HG03280 (cell line): ENCODE data around the gene CTNNA3.

Experiments
- ATAC-seq: cut with Tn5 transposase; IDR thresholded peaks from one replicate; pipeline ENCODE4 v1.9.1; 2021; ENCODE audit warnings: mild to moderate bottlenecking, moderate library complexity; ENCODE audit not compliant: unreplicated experiment

The CTNNA3 gene

GRCh38 chr10:66204838-66205237 lies 1491.2 kb downstream of the CTNNA3 start:
- no peak for ATAC-seq

DNA sequence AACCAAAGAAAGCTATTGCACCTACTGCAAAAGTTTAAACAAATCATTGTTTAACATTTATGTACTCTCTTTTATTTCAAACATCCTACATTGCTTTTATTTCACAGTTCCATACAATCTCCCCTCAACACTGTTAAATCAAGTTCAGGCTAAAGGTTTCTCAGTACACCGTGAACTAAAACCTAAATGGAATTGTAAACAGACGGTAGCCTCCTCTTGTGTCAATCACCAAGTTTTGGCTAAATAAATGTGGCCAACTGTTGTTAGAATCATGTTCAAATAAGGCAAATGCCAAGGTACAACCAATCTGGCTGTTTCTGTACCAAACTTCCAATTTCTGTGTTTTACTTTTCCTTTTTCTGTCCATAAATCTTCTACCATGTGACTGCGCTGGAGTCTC lies 1493.9 kb downstream of the CTNNA3 start:
- no peak for ATAC-seq

GRCh38 chr10:66192162-66192831 lies 1503.7 kb downstream of the CTNNA3 start:
- ATAC-seq: no peak

DNA sequence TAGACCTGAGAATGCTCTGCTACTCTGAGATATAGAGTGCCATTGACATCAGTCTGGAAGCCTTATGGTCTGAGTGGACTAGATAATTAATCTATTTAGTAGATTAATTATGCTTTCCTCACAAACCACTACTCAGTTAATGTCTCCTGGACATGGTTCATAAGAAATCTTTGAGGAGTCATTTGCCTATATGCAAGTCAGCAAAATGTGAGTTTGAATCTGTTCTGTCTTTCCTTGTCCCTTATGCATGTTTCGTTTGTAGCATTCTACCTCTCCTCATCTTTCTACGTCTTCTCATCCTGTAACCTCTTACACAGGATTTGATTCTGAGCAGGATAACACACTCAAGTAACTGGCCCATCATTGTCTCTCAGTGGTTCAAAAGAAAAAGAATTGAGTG lies 1505.6 kb downstream of the CTNNA3 start:
- ATAC-seq: no peak

DNA sequence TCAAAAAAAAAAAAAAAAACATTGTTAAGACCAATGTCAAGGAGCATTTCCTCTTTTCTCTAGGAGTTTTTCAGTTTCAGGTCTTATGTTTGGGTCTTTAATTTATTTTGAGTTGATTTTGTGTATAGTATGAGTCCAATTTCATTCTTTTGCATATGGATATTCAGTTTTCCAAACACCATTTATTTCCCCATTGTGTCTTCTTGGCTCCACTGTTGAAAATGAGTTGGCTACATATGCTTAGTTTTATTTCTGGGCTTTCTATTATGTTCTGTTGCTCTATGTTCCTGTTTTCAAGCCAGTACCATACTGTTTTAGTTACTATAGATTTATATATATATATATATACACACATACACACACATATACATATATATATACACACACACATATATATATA lies 1506.7 kb downstream of the CTNNA3 start:
- no peak for ATAC-seq

GRCh38 chr10:66187053-66187733 lies 1508.8 kb downstream of the CTNNA3 start:
- no peak for ATAC-seq

- no peak for ATAC-seq
These were observed 1513.0 kb downstream of the CTNNA3 start for GRCh38 chr10:66183028-66183427.

DNA sequence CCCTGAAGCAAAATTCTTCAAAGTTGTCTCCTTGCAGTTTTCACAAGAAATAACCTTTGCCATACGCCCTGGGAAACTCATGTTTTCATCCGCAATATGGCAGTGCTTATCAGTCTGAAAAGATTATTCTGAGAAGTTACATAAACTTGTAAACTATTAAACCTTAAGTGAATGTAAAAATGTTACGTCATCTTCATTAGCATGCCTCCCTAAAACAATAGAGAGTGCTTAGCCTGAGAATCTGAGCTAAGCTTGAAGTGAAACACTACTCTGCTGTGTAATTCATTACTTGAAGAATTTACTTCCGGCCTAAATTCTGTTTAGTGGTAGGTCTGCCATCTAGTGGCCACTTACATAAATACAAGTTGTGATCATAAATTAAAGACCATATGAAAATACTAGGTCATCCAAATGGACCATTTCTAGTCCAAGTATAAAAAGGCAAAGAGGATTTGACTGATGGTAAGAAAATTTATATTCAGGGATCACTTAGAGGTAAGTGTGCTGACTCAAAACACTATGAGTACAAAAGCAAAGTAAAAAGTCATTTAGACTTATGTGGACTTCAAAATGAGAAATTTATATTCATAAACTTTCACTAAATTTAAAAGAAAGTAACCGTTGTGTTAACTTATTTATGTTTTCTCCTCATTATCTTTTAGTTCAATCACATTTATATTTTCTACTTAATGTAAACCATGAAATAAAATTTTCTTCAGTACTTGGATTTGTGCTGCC lies 1515.2 kb downstream of the CTNNA3 start:
- peak; percentile 93 for ATAC-seq

DNA sequence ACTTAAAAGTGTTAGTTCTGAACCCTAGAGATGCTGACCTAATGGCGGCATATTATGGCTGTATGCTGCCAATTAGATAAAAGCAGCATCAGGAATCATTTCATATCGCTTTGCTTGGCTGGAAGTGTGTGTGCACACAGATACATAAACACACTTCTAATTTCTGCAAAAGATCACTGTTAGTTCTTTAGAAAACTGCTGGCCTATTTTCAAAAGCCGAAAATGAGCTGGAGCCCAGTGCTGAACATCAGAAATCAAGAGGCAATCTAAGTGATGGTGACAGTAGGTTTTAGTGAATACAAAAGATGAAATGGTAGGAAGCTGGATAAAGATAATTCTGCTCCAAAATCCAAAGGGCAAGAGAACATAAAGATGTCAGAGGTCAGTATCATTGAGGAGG lies 1516.0 kb downstream of the CTNNA3 start:
- no peak for ATAC-seq

GRCh38 chr10:66176772-66177171 lies 1519.2 kb downstream of the CTNNA3 start:
- no peak for ATAC-seq

DNA sequence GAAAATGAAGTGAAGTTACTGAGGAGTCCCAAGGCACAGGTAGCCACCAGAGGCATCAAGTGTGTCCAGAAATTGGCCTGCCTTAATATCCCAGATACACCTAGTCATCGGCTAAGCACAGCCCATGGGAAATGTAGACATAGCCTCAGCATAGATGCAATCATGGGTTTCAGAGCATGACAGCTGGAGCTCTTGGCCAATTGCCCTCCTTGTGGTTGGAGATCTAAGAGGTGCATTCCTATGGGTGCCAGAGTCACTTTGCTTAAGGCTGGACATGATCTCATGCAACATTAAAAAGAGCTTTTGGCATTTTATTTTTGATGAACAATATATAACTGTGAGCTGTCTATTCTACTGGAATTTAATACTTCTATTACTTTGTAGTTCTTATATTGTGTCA lies 1528.2 kb downstream of the CTNNA3 start:
- ATAC-seq: no peak

DNA sequence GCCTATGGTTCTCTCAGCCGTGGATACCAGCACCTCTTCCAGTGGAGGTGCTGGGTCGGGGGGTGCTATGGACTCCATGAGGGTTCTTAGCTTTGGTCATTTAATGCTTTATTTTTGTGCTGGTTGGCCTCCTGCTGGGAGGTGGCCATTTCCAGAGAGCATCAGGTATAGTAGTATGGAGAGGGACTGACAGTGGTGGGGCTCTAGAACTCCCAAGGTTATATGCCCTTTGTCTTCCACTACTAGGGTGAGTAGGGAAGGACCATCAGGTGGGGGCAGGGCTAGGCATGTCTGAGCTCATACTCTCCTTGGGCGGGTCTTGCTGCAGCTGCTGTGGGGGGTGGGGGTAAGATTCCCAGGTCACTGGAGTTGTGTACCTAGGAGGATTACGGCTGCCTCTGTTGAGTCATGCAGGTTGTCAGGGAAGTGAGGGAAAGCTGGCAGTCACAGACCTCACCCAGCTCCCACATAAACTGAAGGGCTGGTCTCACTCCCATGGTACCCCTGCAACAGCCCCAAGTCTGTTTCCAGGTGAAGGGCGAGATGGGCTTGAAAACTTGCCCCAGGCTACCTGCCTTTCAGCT lies 1533.3 kb downstream of the CTNNA3 start:
- no peak for ATAC-seq

DNA sequence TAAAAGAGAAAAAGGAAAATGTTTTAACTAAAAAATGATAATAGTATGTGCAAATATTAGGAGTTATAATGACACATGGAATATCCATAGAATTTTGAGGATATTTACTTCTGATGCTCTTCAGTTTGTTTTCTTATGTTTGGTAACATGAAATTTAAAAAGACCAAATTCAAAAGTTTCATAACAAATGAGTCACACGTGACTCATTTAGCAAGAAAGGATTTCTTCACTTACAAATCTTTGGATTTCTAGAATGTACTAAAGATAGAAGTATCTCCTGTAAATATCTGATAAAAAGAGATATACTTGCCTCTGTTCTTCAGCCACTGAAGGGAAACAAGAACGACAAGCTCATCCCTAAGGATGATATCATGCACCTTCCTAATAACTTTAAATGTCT lies 1544.6 kb downstream of the CTNNA3 start:
- ATAC-seq: no peak

DNA sequence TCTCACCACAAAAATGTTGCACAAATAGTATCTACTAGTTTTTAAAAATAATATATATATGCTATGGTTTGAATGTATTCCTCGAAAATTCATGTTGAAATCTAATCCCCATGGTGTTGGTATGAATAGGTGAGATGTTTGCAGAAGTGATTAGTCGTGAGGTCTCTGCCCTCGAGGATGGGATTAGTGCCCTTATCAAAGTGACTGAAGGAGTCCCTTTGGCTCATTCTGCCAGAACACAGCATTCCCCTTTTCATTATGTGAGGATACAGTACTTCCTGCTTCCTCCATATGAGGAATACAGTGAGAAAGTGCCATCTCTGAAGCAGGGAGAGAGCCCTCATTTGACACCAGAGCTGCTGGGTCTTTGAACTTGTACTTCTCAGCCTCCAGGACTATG lies 1547.7 kb downstream of the CTNNA3 start:
- ATAC-seq: no peak

DNA sequence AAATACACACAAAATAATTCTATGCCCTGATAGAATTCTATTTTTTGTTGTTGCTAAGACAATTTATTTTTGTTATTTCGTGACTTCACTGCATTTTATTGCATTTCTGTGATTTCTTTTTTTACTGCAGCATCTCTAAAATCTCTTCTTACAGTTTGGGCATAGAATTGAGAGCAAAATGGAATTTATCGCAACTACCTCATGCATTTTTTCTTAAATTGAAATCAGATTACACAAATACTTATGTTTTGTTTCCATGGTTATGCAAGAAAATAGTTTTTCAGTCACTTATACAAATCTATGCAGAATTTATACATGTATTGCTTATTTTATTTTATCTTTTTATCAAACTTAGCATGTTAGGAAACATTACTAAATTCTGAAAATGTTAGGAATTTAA lies 1552.0 kb downstream of the CTNNA3 start:
- no peak for ATAC-seq

GRCh38 chr10:66102756-66103155 lies 1593.2 kb downstream of the CTNNA3 start:
- no peak for ATAC-seq

DNA sequence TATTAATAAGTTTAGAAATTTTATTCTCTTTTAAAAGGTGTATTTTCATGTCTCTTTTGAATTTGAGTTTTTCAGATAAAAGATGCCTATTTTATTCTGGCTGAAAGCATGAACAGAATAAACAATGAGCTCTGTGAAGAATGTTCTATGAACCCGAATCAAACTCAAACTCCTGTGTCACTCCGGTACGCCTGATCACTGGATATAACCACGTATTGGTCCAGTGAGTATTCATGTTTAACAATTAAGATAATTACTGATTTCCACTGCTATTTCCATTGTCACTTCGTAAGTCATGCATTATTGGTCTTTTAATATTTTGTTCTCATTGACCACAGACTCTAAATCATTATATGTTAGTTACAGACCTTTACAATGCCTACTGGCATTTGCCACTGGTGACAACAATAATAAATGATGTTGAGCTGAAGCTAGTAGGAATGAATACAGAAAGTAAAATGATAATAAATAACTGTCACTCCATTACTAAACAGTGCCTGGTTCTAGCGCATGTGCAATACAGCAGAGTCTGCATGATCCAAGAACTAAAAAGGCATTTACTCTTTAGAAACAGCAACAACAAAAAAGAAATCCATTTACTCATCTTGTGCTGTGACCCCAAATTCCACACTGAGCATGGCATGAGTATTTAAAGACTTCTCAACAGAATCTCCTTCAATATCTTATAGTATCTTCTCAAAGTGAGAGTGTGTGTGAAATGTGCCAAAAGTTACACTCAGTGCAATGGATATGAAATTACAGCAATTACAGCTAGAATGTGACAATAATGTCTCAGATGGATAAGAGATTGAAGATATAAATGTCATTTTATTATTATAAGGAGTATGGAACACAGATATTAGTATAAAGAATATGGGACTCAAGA lies 1597.2 kb downstream of the CTNNA3 start:
- no peak for ATAC-seq

DNA sequence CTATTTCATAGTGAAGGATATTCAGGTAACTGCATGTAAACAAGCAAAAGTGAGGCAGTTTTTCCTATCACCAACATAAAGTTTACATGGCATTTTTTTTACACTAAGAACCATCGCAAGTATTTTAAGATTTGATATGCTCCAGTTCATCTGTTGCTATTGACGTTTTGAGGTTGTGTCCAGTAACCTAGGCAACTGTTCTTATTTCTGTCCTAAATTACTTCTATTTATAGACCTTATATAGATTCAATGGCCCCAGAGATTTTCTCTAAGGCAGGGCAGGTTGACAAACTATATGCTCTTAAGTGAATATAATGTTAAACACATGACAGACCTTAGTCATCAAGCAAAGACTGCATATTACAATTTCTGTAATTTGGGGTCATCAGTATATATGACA lies 1600.4 kb downstream of the CTNNA3 start:
- ATAC-seq: no peak

- no peak for ATAC-seq
These were observed 1610.1 kb downstream of the CTNNA3 start for GRCh38 chr10:66085906-66086305.

DNA sequence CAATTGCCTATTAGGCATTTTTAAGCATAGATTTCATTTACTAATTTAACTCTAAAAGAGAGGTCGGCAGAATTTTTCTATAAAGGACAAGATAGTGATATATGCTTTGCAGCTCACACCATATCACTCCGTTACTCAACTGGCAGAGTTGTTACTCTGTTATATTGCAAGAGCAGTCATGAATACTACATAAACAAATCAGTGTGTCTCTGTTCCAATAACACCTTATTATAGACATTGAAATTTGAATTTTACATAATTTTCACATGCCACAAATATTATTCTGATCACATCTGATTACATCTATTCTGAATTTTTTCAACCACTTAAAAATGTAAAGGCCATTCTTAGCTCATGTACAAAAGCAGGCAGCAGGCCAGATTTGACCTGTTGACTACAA lies 1624.1 kb downstream of the CTNNA3 start:
- no peak for ATAC-seq

- no peak for ATAC-seq
These were observed 1637.4 kb downstream of the CTNNA3 start for GRCh38 chr10:66058594-66058993.
